HepG2 (cell line): Measurements from ENCODE around the gene PKD2L1. TPM values are rescaled to one million over a fixed set of nuclear protein-coding genes. Genes with fewer than 3 reads are reported as not detected.
A peak's percentile ranks its signal among the peaks of the same experiment; 100 is the strongest.

ENCODE experiments used
- ATF2 ChIP-seq: sonication (generic); formaldehyde crosslinking; IDR thresholded peaks from 2 replicates; pipeline ENCODE4 v1.4.0; 2020; ENCODE audit warnings: missing genetic modification reagents
- ATRX ChIP-seq: sonication (generic); formaldehyde crosslinking; IDR thresholded peaks from 2 replicates; pipeline ENCODE4 v1.4.0; 2020; ENCODE audit warnings: missing genetic modification reagents, borderline replicate concordance
- MXD4 ChIP-seq: IDR thresholded peaks from 2 replicates; pipeline ENCODE4 v1.6.1; 2016; ENCODE audit warnings: mild to moderate bottlenecking, missing biosample characterization, missing genetic modification reagents
- NCOA2 ChIP-seq: sonication (generic); formaldehyde crosslinking; IDR thresholded peaks from 2 replicates; pipeline ENCODE4 v1.8.0; 2022; ENCODE audit warnings: inconsistent platforms
- PHF20 ChIP-seq: sonication (generic); formaldehyde crosslinking; IDR thresholded peaks from 2 replicates; pipeline ENCODE4 v1.5.0; 2020; ENCODE audit warnings: mild to moderate bottlenecking, missing genetic modification reagents
- PHF21A ChIP-seq: sonication (generic); formaldehyde crosslinking; IDR thresholded peaks from 2 replicates; pipeline ENCODE4 v1.5.0; 2020; ENCODE audit warnings: mild to moderate bottlenecking, missing genetic modification reagents
- PPARG ChIP-seq: conservative IDR thresholded peaks from 2 replicates; pipeline ENCODE4 v1.6.1; 2016; ENCODE audit warnings: missing biosample characterization, missing genetic modification reagents
- RBAK ChIP-seq: sonication (generic); formaldehyde crosslinking; IDR thresholded peaks from 2 replicates; pipeline ENCODE4 v1.5.1; 2020; ENCODE audit warnings: mild to moderate bottlenecking, missing genetic modification reagents
- TAF1 ChIP-seq: sonication (generic); formaldehyde crosslinking; IDR thresholded peaks from 2 replicates; pipeline ENCODE4 v1.4.0; 2020; ENCODE audit warnings: missing genetic modification reagents
- ZFP36L1 ChIP-seq: sonication (generic); formaldehyde crosslinking; IDR thresholded peaks from 2 replicates; pipeline ENCODE4 v1.8.0; 2022; ENCODE audit warnings: mild to moderate bottlenecking, missing genetic modification reagents, moderate library complexity
- ZNF331 ChIP-seq: sonication (generic); formaldehyde crosslinking; IDR thresholded peaks from 2 replicates; pipeline ENCODE4 v1.4.0; 2020; ENCODE audit warnings: missing genetic modification reagents
- ZNF432 ChIP-seq: sonication (generic); formaldehyde crosslinking; IDR thresholded peaks from 2 replicates; pipeline ENCODE4 v1.5.0; 2020; ENCODE audit warnings: missing genetic modification reagents, mild to moderate bottlenecking, borderline replicate concordance
- ZNF468 ChIP-seq: sonication (generic); formaldehyde crosslinking; IDR thresholded peaks from 2 replicates; pipeline ENCODE4 v1.8.0; 2022; ENCODE audit warnings: mild to moderate bottlenecking, moderate library complexity, missing genetic modification reagents
- ZNF709 ChIP-seq: sonication (generic); formaldehyde crosslinking; IDR thresholded peaks from 2 replicates; pipeline ENCODE4 v1.5.0; 2020; ENCODE audit warnings: mild to moderate bottlenecking, missing genetic modification reagents
- polyA plus RNA-seq, 8 experiments: library from polyadenylated mRNA; depleted of rRNA in 3 of 8; stranded (reverse) in 7 of 8; unstranded in 1 of 8; fragments of >200 nt; fragmentation: Illumina TruSeq in 4 of 8; extraction: Trizol in 4 of 8; gene quantifications; 2 replicates each; pipeline versions ENCODE4 v1.2.1 to v1.2.3, GENCODE V29; 2011 to 2016; ENCODE audit warnings: low read depth in 4 of 8, missing spikeins in 1 of 8, mixed read lengths in 1 of 8; ENCODE audit not compliant: insufficient read depth in 1 of 8
- total RNA-seq, 5 experiments: library from RNA; depleted of rRNA; stranded (reverse); fragments of >200 nt; fragmentation: Illumina TruSeq; extraction: Trizol; gene quantifications; 2 replicates each; pipeline ENCODE4 v1.2.3, GENCODE V29; 2016; ENCODE audit warnings: low read depth in 1 of 5
- TF ChIP-seq, protein P1 (sequence below): sonication (generic); formaldehyde crosslinking; IDR thresholded peaks from 2 replicates; pipeline ENCODE4 v1.4.0; 2020; ENCODE audit warnings: missing genetic modification reagents
- TF ChIP-seq, protein P2 (sequence below): sonication (generic); formaldehyde crosslinking; IDR thresholded peaks from 2 replicates; pipeline ENCODE4 v1.4.0; 2020; ENCODE audit warnings: missing genetic modification reagents
- TF ChIP-seq, protein P3 (sequence below): sonication (generic); formaldehyde crosslinking; IDR thresholded peaks from 2 replicates; pipeline ENCODE4 v1.4.0; 2020; ENCODE audit warnings: mild to moderate bottlenecking, missing genetic modification reagents

Gene PKD2L1
- total and polyA plus RNA-seq, 2 of the 13 experiments (the other 11 are each of a cell fraction or from before 2014, with no cell fraction given) = 0.07 to 0.15 TPM

DNA sequence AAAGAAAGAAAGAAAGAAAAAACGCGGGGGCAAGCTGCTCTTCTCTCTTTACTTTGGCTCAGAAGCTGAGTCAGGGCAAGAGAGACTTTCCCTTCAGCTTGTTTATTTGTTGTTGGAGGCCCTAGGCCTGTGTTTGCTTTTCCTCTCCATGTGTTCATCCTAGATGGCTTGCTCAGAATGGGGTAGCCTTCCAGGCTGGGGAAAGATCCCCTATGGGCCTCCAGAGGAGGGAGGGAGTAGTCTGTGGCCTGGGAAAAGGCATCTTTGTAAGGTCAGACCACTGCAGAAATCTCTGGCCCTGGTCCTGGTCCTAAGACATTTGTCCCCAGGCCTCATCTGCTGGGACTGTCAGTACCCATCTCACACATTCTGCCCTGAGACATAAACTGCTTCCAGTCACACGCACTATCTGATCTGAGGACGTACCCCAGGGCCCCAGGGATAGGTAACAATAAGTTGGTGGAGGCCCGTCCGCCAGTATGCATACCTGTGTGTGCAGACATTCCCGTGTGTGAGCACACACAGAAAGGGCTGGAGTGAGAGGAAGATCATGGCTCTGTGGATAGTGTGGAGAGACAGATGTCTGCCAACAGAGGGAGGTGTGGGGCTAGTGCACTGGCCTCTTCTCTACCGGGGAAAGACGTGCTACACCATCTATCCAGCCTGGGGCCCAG lies 12.1 kb upstream of the PKD2L1 start (continued):
- TF ChIP-seq ZNF709 (CRISPR knock-in tag) (no peak), PHF21A (CRISPR knock-in tag) (peak; percentile 47; the same call in 1 of the 2 replicates), ATF2 (CRISPR knock-in tag) (peak; percentile 62; the same call in 1 of the 2 replicates), PHF20 (CRISPR knock-in tag) (no peak), ZNF331 (CRISPR knock-in tag) (peak; percentile 21; the same call in 1 of the 2 replicates), ZNF468 (no peak), ATRX (no peak), RBAK (CRISPR knock-in tag) (no peak), NCOA2 (CRISPR knock-in tag) (no peak; the same call in 1 of the 2 replicates), ZFP36L1 (CRISPR knock-in tag) (0 out of 2 replicates have a peak, but pooled peaks have one; percentile 78), ZNF432 (CRISPR knock-in tag) (no peak), TAF1 (CRISPR knock-in tag) (peak; percentile 35; the same call in 1 of the 2 replicates), PPARG (0 out of 2 replicates have a peak, but pooled peaks have one; percentile 37), MXD4 (CRISPR knock-in tag) (0 out of 2 replicates have a peak, but pooled peaks have one; percentile 17)
- TF ChIP-seq, protein P1, sequence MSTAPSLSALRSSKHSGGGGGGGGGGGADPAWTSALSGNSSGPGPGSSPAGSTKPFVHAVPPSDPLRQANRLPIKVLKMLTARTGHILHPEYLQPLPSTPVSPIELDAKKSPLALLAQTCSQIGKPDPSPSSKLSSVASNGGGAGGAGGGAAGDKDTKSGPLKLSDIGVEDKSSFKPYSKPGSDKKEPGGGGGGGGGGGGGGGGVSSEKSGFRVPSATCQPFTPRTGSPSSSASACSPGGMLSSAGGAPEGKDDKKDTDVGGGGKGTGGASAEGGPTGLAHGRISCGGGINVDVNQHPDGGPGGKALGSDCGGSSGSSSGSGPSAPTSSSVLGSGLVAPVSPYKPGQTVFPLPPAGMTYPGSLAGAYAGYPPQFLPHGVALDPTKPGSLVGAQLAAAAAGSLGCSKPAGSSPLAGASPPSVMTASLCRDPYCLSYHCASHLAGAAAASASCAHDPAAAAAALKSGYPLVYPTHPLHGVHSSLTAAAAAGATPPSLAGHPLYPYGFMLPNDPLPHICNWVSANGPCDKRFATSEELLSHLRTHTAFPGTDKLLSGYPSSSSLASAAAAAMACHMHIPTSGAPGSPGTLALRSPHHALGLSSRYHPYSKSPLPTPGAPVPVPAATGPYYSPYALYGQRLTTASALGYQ (CRISPR knock-in tag) = peak; percentile 19; the same call in 1 of the 2 replicates
- TF ChIP-seq, protein P2, sequence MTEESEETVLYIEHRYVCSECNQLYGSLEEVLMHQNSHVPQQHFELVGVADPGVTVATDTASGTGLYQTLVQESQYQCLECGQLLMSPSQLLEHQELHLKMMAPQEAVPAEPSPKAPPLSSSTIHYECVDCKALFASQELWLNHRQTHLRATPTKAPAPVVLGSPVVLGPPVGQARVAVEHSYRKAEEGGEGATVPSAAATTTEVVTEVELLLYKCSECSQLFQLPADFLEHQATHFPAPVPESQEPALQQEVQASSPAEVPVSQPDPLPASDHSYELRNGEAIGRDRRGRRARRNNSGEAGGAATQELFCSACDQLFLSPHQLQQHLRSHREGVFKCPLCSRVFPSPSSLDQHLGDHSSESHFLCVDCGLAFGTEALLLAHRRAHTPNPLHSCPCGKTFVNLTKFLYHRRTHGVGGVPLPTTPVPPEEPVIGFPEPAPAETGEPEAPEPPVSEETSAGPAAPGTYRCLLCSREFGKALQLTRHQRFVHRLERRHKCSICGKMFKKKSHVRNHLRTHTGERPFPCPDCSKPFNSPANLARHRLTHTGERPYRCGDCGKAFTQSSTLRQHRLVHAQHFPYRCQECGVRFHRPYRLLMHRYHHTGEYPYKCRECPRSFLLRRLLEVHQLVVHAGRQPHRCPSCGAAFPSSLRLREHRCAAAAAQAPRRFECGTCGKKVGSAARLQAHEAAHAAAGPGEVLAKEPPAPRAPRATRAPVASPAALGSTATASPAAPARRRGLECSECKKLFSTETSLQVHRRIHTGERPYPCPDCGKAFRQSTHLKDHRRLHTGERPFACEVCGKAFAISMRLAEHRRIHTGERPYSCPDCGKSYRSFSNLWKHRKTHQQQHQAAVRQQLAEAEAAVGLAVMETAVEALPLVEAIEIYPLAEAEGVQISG (CRISPR knock-in tag) = peak; percentile 66; the same call in 1 of the 2 replicates
- TF ChIP-seq, protein P3, sequence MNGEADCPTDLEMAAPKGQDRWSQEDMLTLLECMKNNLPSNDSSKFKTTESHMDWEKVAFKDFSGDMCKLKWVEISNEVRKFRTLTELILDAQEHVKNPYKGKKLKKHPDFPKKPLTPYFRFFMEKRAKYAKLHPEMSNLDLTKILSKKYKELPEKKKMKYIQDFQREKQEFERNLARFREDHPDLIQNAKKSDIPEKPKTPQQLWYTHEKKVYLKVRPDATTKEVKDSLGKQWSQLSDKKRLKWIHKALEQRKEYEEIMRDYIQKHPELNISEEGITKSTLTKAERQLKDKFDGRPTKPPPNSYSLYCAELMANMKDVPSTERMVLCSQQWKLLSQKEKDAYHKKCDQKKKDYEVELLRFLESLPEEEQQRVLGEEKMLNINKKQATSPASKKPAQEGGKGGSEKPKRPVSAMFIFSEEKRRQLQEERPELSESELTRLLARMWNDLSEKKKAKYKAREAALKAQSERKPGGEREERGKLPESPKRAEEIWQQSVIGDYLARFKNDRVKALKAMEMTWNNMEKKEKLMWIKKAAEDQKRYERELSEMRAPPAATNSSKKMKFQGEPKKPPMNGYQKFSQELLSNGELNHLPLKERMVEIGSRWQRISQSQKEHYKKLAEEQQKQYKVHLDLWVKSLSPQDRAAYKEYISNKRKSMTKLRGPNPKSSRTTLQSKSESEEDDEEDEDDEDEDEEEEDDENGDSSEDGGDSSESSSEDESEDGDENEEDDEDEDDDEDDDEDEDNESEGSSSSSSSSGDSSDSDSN (CRISPR knock-in tag) = peak; percentile 66; the same call in 1 of the 2 replicates
